BE2C (cell line): ENCODE data around the gene PDPR.
"Not testable (repeated sequence)": the region's sequence is repeated elsewhere in the genome, so short reads cannot be mapped to it uniquely, and the experiment has no call there.

Experiments used
- DNase-seq: peaks from one replicate; pipeline ENCODE4 v3.0.0-alpha.2; 2020
- H3K27me3 ChIP-seq: fragments of 250-450 bp; sonication (Bioruptor Pico); 2 replicates; pipeline ENCODE4 v1.5.1; 2020; ENCODE audit warnings: mild to moderate bottlenecking
- H3K36me3 ChIP-seq: fragments of 250-450 bp; sonication (Bioruptor Pico); 2 replicates; pipeline ENCODE4 v1.5.1; 2020; ENCODE audit warnings: mild to moderate bottlenecking
- H3K4me1 ChIP-seq: fragments of 250-450 bp; sonication (Bioruptor Pico); 2 replicates; pipeline ENCODE4 v1.5.1; 2020
- H3K4me3 ChIP-seq: 2 replicates; pipeline ENCODE4 v1.5.1; 2011; ENCODE audit warnings: low read depth, low read length
- H3K9me3 ChIP-seq: fragments of 250-450 bp; sonication (Bioruptor Pico); 2 replicates; pipeline ENCODE4 v1.5.1; 2020

Gene PDPR

GRCh38 chr16:70198230-70198629, 84.1 kb downstream of the PDPR start:
- not testable (repeated sequence) for H3K36me3 ChIP-seq, DNase-seq, H3K4me1 ChIP-seq, H3K27me3 ChIP-seq, H3K9me3 ChIP-seq, H3K4me3 ChIP-seq

GRCh38 chr16:70198666-70199065, 84.5 kb downstream of the PDPR start:
- H3K9me3 ChIP-seq, DNase-seq, H3K4me1 ChIP-seq, H3K36me3 ChIP-seq, H3K4me3 ChIP-seq, H3K27me3 ChIP-seq: not testable (repeated sequence)

- DNase-seq, H3K4me1 ChIP-seq, H3K27me3 ChIP-seq, H3K4me3 ChIP-seq, H3K9me3 ChIP-seq, H3K36me3 ChIP-seq: not testable (repeated sequence)
These were observed 85.0 kb downstream of the PDPR start for GRCh38 chr16:70199170-70199569.

- H3K9me3 ChIP-seq, H3K27me3 ChIP-seq, H3K36me3 ChIP-seq, DNase-seq, H3K4me3 ChIP-seq, H3K4me1 ChIP-seq: not testable (repeated sequence)
These were observed 85.9 kb downstream of the PDPR start for GRCh38 chr16:70200063-70200462.

GRCh38 chr16:70203508-70203907, 89.4 kb downstream of the PDPR start:
- not testable (repeated sequence) for H3K4me3 ChIP-seq, H3K9me3 ChIP-seq, DNase-seq, H3K27me3 ChIP-seq, H3K36me3 ChIP-seq, H3K4me1 ChIP-seq

GRCh38 chr16:70204010-70204409, 89.9 kb downstream of the PDPR start:
- not testable (repeated sequence) for H3K4me3 ChIP-seq, DNase-seq, H3K9me3 ChIP-seq, H3K36me3 ChIP-seq, H3K27me3 ChIP-seq, H3K4me1 ChIP-seq

GRCh38 chr16:70204668-70205405, 90.7 kb downstream of the PDPR start:
- H3K9me3 ChIP-seq, H3K36me3 ChIP-seq, H3K27me3 ChIP-seq, H3K4me1 ChIP-seq, DNase-seq, H3K4me3 ChIP-seq: not testable (repeated sequence)

GRCh38 chr16:70206382-70206781, 92.2 kb downstream of the PDPR start:
- not testable (repeated sequence) for H3K27me3 ChIP-seq, H3K4me1 ChIP-seq, H3K9me3 ChIP-seq, H3K36me3 ChIP-seq, H3K4me3 ChIP-seq, DNase-seq
